ENCODE data around the gene NUF2. TPM values are rescaled to one million over a fixed set of nuclear protein-coding genes. Genes with fewer than 3 reads are reported as not detected.
"Not testable (repeated sequence)": the region's sequence is repeated elsewhere in the genome, so short reads cannot be mapped to it uniquely, and the experiment has no call there.

NUF2 gene
- total RNA-seq, 4 donors from 2014 or later = 0.73 to 20.5 TPM; not detected in 2

DNA sequence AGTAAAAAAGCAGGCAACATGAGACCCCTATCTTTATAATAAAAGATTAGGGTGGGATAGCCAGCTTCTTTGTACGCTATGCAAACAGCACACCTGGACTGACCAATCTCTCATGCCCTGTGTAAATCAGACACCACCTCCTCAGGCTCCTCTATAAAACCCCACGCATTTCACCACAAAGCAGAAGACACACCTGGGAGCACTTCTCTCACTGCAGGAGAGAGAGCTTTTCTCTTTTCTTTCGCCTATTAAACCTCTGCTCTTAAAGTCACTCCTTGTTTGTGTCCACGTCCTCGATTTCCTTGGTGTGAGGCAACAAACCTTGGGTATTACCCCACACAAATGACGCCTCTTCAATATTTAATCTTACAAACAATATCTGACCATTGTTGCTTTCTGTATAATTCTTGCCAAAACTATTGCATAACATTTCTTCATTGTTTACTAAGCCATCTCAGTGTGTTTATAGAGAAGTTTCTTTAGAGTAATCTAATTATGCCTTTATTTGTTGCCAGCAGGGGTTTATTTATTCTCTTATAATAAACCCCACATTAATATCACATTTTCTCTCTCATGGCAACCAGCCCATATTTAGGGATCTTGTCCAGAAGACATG lies 31.6 kb upstream of the NUF2 start:
- TF ChIP-seq, protein P1, sequence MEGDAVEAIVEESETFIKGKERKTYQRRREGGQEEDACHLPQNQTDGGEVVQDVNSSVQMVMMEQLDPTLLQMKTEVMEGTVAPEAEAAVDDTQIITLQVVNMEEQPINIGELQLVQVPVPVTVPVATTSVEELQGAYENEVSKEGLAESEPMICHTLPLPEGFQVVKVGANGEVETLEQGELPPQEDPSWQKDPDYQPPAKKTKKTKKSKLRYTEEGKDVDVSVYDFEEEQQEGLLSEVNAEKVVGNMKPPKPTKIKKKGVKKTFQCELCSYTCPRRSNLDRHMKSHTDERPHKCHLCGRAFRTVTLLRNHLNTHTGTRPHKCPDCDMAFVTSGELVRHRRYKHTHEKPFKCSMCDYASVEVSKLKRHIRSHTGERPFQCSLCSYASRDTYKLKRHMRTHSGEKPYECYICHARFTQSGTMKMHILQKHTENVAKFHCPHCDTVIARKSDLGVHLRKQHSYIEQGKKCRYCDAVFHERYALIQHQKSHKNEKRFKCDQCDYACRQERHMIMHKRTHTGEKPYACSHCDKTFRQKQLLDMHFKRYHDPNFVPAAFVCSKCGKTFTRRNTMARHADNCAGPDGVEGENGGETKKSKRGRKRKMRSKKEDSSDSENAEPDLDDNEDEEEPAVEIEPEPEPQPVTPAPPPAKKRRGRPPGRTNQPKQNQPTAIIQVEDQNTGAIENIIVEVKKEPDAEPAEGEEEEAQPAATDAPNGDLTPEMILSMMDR (IDR thresholded peaks at IDR 0.05) = no peak
- no peak for TF ChIP-seq POLR2A (IDR thresholded peaks at IDR 0.05)
- Histone ChIP-seq H3K36me3 (no peaks in the 10 kb centered on the region), H3K27me3 (no peaks in the 10 kb centered on the region), H3K27ac (no peak overlapping the region), H3K4me3 (no peak overlapping the region), H3K9me3 (no peaks in the 10 kb centered on the region), H3K4me1 (no peaks in the 10 kb centered on the region)
- intact Hi-C loops (cut with DNase I; ENCODE audit: low total_unique reads) = no loop called here
- DNase-seq = no peak

DNA sequence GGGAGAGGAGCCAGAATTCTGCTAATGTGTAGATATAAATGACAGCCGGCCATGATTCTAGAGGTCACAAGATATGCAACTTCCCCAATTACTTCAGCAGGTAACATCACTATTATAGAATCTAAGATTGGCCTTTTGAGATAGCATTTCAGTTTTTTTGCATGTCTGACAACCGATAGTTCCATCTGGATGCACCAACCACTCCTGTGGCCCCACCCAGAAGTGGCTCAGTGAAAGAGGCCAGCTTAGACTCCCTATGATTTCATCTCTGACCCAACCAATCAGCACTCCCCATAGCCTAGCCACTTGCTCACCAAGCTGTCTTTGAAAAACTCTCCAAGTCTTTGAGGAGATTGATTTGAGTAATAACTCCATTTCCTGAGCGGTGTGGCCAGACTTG lies 30.3 kb upstream of the NUF2 start:
- no peaks in the 10 kb centered on the region for H3K27me3 ChIP-seq
- H3K9me3 ChIP-seq = no peaks in the 10 kb centered on the region
- DNase-seq = no peak
- no peaks in the 10 kb centered on the region for H3K4me1 ChIP-seq
- TF ChIP-seq, protein P1 (IDR thresholded peaks at IDR 0.05) = no peak
- TF ChIP-seq POLR2A (IDR thresholded peaks at IDR 0.05) = no peak
- no peak overlapping the region for H3K27ac ChIP-seq
- no peaks in the 10 kb centered on the region for H3K36me3 ChIP-seq
- intact Hi-C loops (cut with DNase I; ENCODE audit: low total_unique reads) = no loop called here
- no peak overlapping the region for H3K4me3 ChIP-seq

DNA sequence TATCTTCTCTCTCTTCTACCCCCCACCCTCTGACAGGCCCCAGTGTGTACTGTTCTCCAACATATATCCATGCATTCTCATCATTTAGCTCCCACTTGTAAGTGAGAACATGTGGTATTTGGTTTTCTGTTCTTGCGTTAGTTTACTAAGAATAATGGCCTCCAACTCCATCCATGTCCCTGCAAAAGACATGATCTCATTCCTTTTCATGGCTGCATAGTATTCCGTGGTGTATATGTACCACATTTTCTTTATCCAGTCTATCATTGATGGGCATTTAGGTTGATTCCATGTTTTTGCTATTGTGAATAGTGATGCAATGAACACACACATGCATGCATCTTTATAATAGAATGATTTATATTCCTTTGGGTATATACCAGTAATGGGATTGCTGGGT lies 29.6 kb upstream of the NUF2 start:
- H3K27ac ChIP-seq; H3K4me3 ChIP-seq; H3K27me3 ChIP-seq; H3K36me3 ChIP-seq; H3K9me3 ChIP-seq; intact Hi-C loops (cut with DNase I; ENCODE audit: low total_unique reads); H3K4me1 ChIP-seq; DNase-seq: not testable (repeated sequence)

DNA sequence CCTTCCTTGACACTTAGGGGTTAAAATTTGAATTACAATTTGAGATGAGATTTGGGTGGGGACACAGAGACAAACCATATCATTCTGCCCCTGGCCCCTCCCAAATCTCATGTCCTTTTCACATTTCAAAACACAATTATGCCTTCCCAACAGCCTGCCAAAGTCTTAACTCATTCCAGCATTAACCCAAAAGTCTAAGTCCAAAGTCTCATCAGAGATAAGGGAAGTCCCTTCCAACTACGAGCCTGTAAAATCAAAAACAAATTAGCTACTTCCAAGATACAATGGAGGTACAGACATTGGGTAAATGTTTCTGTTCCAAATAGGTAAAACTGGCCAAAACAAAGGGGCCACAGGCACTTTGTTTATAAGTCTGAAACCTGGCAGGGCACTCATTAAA lies 28.3 kb upstream of the NUF2 start:
- H3K27me3 ChIP-seq; H3K36me3 ChIP-seq; H3K4me1 ChIP-seq; H3K27ac ChIP-seq; H3K9me3 ChIP-seq; intact Hi-C loops (cut with DNase I; ENCODE audit: low total_unique reads); H3K4me3 ChIP-seq; DNase-seq: not testable (repeated sequence)

DNA sequence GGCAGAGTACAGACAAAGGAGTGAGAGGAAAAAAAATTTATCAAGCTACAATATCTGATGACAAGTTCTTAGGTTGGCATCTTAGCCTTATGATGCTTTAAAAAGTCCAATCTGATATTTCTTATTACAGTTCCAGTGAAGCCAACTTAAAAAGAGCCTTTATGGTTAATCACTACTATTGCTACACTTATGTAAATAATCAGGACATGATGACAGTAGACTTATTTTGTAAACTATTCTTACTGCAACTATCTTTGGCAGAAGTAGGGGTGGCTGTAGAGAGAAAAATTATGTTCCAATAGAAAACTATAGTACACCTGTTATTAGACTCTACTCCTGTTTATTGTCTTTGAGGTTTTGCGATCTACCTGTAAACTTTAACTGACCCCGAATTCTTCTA lies 25.8 kb upstream of the NUF2 start:
- DNase-seq = no peak
- no peaks in the 10 kb centered on the region for H3K4me1 ChIP-seq
- no peak overlapping the region for H3K27ac ChIP-seq
- no peak for TF ChIP-seq POLR2A (IDR thresholded peaks at IDR 0.05)
- TF ChIP-seq, protein P1 (IDR thresholded peaks at IDR 0.05) = no peak
- H3K36me3 ChIP-seq = no peaks in the 10 kb centered on the region
- H3K4me3 ChIP-seq = no peak overlapping the region
- H3K27me3 ChIP-seq = no peaks in the 10 kb centered on the region
- no peaks in the 10 kb centered on the region for H3K9me3 ChIP-seq
- intact Hi-C loops (cut with DNase I; ENCODE audit: low total_unique reads) = no loop called here

DNA sequence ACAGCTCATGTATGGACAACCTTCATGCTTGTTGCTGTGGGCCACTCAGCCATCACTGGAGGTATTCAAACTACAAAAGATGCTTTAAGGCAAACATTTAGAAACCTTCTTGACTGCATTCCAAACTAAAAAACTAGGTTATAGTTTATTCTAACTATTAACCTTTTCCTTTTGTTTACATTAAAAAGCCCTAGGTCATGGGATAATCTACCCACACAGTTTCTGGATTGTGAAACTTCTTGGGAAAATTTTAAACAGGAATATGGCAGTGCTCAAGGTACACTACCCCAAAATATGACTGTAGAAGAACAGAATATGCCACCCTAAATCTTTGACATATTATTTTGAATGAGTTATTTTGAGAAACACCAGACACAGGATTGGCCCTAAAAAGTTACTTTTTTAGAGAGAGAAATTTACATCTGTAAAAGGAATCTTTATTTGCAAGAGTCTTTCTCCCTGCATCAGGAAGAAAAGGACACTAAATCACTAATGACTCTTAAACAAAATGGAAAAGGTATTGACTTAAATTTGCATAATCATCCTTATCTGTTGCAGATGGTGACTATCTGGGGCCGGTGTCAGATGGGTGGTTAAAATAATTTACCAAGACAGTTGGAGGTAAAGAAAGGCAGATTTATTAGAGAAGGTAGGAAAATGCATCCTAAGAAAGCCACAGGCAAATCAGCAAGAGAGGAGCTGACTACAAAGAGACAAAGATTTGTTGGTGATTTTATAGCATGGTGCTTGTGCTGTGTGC lies 25.1 kb upstream of the NUF2 start:
- no peak for DNase-seq
- Histone ChIP-seq H3K27ac (no peak overlapping the region), H3K4me3 (no peak overlapping the region), H3K4me1 (no peaks in the 10 kb centered on the region), H3K9me3 (no peaks in the 10 kb centered on the region), H3K36me3 (no peaks in the 10 kb centered on the region), H3K27me3 (no peaks in the 10 kb centered on the region)
- no peak for TF ChIP-seq POLR2A (IDR thresholded peaks at IDR 0.05)
- TF ChIP-seq, protein P1 (IDR thresholded peaks at IDR 0.05) = no peak
- intact Hi-C loops (cut with DNase I; ENCODE audit: low total_unique reads) = no loop called here

Measured in uterus (tissue), 4 donors.